ENCODE results near the gene DNAJA2.
"Not testable (repeated sequence)": the region's sequence is repeated elsewhere in the genome, so short reads cannot be mapped to it uniquely, and the experiment has no call there.

Gene DNAJA2

DNA sequence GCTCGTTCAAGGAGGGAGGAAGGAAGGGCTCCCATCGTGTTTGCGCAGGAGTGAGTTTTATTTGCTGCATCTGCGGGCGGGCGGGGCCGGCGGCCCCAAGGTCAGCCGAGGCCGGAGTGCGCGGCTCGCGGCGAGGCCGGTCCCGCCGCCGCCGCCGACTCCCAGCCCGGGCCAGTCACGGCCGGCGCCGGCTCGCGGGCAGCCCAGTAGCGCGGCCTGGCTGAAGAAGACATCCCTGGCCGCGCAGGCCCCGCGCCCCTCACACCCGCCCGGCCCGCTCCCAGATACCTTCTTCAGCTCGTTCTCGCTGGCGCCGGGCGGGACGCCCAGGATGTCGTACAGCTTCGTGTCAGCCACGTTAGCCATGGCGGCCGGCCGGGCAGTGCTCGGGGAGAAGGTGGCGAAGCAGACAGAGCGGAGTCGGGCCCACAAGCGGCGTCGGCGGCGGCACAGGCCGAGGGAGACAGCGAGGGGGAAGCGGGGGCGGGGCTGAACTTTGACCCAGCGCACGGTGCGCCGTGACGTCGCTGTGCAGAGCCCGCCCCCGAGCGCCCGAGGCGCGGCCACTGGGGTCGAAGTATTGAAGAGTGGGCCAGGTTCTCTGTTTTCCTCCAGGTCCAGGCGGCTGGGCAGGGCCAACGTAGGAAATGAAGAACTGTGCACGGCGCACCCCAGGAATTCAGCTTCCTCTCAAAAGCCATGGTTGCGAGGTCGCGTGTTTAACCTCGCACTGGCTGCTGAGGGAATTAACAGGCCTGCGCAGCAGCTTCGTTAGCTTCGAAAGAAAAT, at the start of gene DNAJA2:
DNAJA2 (minus strand) TSS at position 468 of the 789 bp plus-strand sequence; CDS start at position 366, 102 bp downstream.
- DNase-seq = peak; percentile 85

DNA sequence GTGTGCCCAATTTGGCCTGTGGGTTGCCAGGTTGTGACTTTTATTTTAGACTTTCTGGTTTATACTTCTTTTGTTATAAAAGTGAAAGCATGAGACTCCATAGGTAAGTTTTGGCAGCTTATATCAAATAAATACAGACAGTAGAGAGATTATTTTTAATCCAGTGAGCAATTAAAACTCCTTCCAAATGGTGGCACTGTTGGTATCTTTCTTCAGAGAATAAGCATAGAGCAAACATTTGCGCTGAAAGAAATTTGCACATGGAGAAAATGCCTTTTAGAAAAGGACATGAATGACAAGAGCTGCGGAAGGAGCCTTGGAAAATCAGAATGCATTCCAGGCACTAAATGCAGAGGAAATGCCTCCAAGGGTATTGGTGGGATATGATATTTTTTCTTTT, 46.1 kb upstream of the DNAJA2 start:
- no peak for DNase-seq

DNA sequence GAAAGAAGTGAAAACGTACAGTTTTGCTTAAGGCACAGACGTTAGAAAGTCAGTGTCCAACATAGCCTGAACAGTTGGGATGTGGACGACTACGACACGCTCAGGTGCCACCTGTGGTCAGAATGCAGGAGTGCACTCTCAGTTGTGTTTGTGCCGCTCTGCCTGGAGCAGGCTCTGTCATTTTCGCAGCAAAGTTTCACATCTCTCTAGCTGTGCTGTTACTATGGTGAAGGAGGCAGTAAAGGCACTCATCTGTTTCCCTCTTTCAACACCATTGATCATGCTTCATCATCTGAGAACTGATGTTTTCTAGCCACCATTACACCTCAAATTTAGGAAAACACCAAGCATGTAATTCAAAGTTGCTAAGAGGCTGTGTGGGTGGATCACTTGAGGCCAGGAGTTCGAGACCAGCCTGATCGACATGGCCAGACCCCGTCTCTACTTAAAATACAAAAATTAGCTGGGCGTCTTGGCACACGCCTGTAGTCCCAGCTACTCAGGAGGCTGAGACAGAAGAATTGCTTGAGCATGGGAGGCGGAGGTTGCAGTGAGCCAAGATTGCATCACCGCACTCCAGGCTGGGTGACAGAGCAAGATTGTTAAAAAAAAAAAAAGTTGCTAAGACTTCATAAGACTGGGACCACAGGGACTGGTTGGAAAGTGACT, 44.9 kb upstream of the DNAJA2 start:
- peak; percentile 42 for DNase-seq

DNA sequence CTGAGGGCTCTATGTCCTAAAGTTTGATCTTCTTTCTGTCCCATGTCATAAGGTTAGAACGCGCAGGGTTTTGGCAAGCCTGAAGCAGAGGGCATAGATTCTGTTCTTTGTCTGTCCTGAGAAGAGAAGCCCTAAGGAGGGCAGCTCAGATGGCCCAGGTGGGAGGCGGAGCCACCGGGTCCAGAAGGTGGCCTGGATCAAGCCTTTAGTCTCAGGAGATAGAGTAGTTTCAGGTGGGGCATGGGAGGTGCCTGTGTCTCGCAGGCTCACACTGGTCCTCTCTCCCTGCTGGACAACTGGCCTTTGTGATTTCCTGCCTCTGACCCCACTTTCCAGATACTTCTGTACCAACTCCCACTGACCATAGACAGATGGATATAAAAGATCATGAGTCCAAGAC, 44.2 kb upstream of the DNAJA2 start:
- no peak for DNase-seq

DNA sequence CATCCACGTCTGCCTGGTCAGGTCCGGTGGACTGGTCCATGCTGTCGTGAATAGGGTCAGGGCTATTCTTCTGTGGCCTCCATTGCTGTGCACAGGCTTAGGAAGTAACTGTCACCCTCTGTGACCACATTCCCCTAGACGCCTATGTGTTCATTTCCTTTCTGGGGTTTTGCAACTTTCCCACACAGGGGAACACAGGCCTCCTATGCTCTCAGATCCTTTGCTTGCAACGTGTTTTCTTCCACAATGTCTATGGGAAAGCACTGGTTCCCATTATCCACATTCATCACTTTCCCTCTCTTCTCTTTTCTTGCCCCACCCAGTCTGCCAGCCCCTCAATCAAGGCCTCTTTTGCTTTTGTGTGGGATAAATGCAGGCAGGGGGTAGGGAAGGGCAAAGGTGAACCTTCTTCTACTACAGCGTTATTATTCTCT, 43.2 kb upstream of the DNAJA2 start:
- DNase-seq = no peak

GRCh38 chr16:47013910-47014309, 40.4 kb upstream of the DNAJA2 start:
- DNase-seq = no peak

- DNase-seq = no peak
Observed at GRCh38 chr16:47013172-47013571, 39.7 kb upstream of the DNAJA2 start.

DNA sequence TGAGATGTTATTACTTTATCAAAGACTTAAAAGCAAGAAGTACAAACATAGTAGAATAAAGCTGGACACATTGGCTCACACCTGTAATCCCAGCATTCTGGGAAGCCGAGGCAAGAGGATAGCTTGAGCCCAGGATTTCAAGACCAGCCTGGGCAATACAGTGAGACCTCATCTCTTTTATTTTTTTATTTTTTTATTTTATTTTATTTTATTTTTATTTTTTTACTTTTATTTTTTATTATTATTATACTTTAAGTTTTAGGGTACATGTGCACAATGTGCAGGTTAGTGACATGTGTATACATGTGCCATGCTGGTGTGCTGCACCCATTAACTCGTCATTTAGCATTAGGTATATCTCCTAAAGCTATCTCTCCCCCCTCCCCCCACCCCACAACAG, 37.3 kb upstream of the DNAJA2 start:
- DNase-seq = not testable (repeated sequence)

GRCh38 chr16:47008612-47009011, 35.1 kb upstream of the DNAJA2 start:
- no peak for DNase-seq

DNA sequence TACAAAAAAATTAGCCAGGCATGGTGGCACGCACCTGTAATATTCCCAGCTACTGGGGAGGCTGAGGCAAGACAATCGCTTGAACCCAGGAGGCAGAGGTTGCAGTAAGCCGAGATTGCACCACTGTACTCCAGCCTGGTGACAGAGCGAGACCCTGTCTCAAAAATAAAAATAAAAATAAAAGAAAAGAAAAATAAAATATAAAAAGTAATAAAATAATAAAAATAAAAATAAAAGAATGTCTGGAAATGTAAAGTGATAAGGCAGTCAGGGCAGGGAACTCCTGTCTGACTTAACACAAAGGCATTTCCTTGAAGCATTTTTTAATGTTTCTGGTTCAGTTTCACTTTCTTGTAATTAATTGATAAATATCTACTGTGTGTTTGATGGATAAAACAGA, 34.7 kb upstream of the DNAJA2 start:
- no peak for DNase-seq

DNA sequence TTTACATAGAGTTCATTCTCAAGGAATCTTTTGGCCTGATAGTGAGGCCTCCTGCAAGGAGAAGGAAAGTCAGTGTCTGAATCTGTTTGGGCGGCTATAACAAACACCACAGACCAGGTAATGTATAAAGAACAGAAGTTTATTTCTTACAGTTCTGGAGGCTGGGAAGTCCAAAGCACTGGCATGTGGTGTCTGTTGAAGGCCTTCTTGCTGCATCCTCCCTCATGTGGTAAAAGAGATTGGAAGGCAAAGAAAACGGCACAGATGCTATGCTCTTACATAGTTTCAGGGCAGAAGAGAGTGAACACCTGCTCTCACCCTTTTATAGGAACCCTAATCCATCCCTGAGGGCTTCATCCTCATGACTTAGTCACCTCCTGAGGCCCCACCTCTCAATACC, 31.2 kb upstream of the DNAJA2 start:
- no peak for DNase-seq

DNA sequence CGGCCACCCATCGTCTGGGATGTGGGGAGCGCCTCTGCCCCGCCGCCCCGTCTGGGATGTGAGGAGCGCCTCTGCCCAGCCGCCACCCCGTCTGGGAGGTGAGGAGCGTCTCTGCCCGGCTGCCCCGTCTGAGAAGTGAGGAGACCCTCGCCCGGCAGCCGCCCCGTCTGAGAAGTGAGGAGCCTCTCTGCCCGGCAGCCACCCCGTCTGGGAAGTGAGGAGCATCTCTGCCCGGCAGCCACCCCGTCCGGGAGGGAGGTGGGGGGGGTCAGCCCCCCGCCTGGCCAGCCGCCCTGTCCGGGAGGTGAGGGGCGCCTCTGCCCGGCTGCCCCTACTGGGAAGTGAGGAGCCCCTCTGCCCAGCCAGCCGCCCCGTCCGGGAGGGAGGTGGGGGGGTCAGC, 26.6 kb upstream of the DNAJA2 start:
- not testable (repeated sequence) for DNase-seq

- DNase-seq = no peak
Observed at GRCh38 chr16:46997844-46998243, 24.4 kb upstream of the DNAJA2 start.

DNA sequence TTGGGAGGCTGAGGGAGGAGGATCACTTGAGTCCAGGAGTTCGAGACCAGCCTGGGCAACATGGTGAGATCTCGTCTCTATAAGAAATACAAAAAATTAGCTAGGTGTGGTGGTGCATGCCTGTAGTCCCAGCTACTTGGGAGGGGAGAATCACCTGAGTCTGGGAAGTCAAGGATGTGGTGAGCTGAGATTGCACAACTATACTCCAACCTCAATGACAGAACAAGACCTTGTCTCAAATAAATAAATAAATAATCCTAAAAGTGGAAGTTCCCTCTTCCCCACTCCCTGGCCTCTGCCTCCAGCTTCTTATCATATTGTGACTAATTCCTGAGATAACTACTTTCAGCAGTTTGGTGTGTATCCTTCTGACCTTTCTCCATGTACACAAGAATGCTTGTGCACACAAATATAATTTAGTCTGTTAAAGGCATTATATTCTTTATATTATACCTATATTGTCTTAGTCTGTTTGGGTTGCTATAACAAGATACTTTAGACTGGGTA, 23.5 kb upstream of the DNAJA2 start:
- no peak for DNase-seq

DNA sequence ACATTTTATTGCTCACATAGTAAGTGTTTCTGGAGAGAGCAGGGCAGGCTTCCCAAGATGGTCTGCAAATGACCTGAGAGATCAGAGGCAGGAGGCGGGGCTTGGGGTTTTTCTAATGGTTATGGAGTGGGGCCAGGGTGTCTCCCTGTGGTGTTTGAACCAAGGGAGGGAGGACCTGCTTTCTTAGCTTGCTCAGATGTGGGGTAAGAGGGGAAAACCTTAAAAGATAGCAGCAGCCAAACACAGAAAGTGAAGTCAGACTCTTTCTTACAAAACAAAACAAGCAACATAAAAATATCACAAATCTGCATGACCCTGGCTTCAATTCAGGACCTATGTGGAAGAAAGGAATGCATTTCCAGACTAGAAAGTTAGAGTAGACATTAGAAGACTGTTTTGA, 22.9 kb upstream of the DNAJA2 start:
- DNase-seq = no peak

GRCh38 chr16:46991729-46992704, 18.5 kb upstream of the DNAJA2 start:
- no peak for DNase-seq

DNA sequence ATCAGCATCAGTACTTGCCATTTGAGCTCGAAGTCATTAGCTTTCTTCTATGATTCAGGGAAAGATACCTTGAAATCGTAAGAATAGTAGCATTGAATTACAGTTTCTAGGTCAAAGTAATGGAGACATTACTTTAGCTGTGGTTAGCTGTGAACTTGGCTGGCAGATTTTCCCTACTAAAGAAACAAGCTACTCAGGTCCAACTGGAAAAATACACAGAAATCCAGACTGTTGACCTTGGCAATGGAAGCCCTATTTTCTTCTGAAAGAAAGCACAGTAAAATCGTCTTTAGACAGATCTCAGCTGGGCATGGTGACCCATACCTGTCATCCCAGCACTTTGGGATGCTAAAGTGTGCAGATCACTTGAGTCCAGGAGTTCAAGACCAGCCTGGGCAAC, 13.4 kb upstream of the DNAJA2 start:
- DNase-seq = no peak

DNA sequence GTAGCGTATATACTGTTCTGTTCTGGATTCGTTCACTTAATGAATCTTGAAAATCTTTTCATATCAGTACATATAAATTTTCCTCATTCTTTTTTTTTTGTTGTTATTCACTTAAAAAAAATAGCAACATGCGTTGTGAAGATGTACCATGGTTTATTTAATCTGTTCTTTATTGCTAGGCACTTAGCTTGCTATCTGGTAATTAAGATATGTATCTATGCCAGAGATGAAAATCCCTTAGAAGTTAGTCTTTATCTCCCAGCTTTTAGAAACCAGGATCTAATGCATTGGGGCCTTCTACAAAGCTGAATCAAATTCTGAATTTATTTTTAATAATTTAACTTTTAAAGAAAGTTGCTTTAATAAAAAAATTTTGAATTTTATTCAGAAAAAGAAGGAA, 13.0 kb upstream of the DNAJA2 start:
- DNase-seq = no peak

GRCh38 chr16:46982335-46982734, 8.9 kb upstream of the DNAJA2 start:
- DNase-seq = no peak

DNA sequence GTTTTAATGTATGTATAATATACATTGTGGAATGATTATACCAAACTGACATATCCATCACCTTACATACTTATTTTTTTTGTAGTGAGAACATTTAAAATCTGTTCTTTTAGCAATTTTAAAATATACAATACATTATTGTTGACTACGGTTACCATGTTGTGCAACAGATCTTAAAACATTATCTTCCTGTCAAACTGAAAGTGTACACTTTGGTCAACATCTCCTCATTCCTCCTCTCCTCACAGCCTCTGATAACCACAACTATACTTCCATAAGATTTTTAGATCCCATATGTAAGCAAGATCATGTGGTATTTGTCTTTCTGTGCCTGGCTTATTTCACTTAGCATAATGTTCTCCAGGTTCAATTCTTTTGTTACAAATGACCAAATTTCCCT, 7.5 kb upstream of the DNAJA2 start:
- no peak for DNase-seq

DNA sequence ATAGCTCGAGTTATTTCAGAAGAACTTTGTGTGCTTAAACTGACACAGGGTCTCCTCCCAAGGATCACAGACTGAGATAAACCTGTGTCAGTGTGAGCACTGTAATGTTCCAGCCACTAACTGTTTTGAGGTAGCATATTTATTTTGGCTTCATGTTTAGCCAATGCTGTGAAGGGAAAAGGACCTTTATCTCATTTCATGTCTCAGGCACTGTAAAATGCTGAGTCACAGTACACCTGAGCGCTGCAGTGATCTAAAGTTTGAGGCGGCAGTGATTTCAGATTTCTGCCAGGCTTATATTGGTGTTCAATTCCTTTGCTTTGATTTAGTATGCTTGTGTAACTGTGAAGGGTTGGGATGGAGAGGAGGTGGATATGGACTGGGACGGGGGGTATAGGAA, 3.1 kb upstream of the DNAJA2 start:
- no peak for DNase-seq

DNA sequence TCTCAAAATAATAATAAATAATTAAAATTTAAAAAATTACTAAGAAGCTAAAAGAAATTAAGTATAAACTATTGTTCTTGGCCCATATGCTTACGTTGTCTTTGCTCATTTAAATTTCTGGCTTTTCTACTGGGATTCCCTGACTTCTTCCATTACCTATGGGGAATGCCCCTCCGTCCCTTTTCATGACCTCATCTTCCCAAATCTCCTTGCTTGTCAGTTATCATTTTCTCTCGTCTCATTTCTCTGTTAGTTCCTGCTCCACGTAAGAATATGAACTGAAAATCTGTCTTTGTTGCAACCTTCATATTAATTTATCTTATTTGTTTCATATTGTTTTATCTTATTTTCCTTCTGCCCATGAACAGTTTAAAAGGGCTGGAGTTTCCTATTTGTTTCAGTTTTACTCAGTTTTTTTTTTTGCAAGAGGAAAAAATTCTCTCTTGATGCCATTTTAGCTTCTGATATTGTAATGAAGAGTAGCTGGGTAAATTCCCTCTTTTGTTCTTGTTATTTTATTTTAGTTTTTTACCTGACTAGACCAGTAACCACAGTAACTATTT, 2.5 kb upstream of the DNAJA2 start:
- DNase-seq = no peak

- no peak for DNase-seq
Observed at GRCh38 chr16:46975165-46975564, 1.7 kb upstream of the DNAJA2 start.
